Hepatocyte (in vitro differentiated cells): ENCODE results near the gene GBE1. TPM values are rescaled to one million over a fixed set of nuclear protein-coding genes. Genes with fewer than 3 reads are reported as not detected.

Source experiments
- DNase-seq: peaks from one replicate; pipeline ENCODE4 v3.0.0-alpha.2; 2016; ENCODE audit warnings: low spot score
- H2AFZ ChIP-seq: fragments of 200-600 bp; sonication (generic); 2 replicates; pipeline ENCODE4 v1.6.0; 2016; ENCODE audit warnings: antibody characterized with exemption, mild to moderate bottlenecking
- H3K27ac ChIP-seq: fragments of 200-600 bp; sonication (generic); 2 replicates; pipeline ENCODE4 v1.5.1; 2016; ENCODE audit warnings: mild to moderate bottlenecking
- H3K27me3 ChIP-seq: fragments of 200-600 bp; sonication (generic); 2 replicates; pipeline ENCODE4 v1.6.1; 2016
- H3K36me3 ChIP-seq: fragments of 200-600 bp; sonication (generic); replicated peaks from 2 replicates; pipeline ENCODE4 v1.5.1; 2016; ENCODE audit warnings: low read depth; ENCODE audit not compliant: insufficient read depth
- H3K4me1 ChIP-seq: fragments of 200-600 bp; sonication (generic); 2 replicates; pipeline ENCODE4 v1.5.1; 2016; ENCODE audit warnings: mild to moderate bottlenecking, moderate library complexity; ENCODE audit not compliant: insufficient read depth
- H3K4me2 ChIP-seq: fragments of 200-600 bp; sonication (generic); 2 replicates; pipeline ENCODE4 v1.6.0; 2016
- H3K4me3 ChIP-seq: fragments of 200-600 bp; sonication (generic); 2 replicates; pipeline ENCODE4 v1.5.1; 2016; ENCODE audit warnings: mild to moderate bottlenecking
- H3K79me2 ChIP-seq: fragments of 200-600 bp; sonication (generic); 2 replicates; pipeline ENCODE4 v1.6.0; 2017; ENCODE audit warnings: mild to moderate bottlenecking
- H3K9me2 ChIP-seq: fragments of 200-600 bp; sonication (generic); replicated peaks from 2 replicates; pipeline ENCODE4 v1.6.0; 2017; ENCODE audit warnings: mild to moderate bottlenecking; ENCODE audit not compliant: insufficient read depth
- H3K9me3 ChIP-seq: fragments of 200-600 bp; sonication (generic); 2 replicates; pipeline ENCODE4 v1.5.1; 2016; ENCODE audit warnings: low read depth, mild to moderate bottlenecking
- H4K20me1 ChIP-seq: fragments of 200-600 bp; sonication (generic); 2 replicates; pipeline ENCODE4 v1.6.0; 2016; ENCODE audit warnings: mild to moderate bottlenecking; ENCODE audit not compliant: insufficient read depth, poor library complexity, severe bottlenecking
- CTCF ChIP-seq: fragments of 200-600 bp; sonication (generic); IDR thresholded peaks from 2 replicates; pipeline ENCODE4 v1.5.1; 2016; ENCODE audit warnings: antibody characterized with exemption, mild to moderate bottlenecking; ENCODE audit not compliant: poor library complexity
- EZH2 ChIP-seq: fragments of 200-600 bp; sonication (generic); IDR thresholded peaks from 2 replicates; pipeline ENCODE4 v1.6.1; 2016; ENCODE audit warnings: antibody characterized with exemption, mild to moderate bottlenecking, borderline replicate concordance
- EZH2phosphoT487 ChIP-seq: fragments of 200-600 bp; sonication (generic); IDR thresholded peaks from one replicate; pipeline ENCODE4 v1.6.1; 2018; ENCODE audit warnings: antibody characterized with exemption, mild to moderate bottlenecking, low read depth, moderate library complexity; ENCODE audit not compliant: unreplicated experiment, severe bottlenecking
- WGBS: methylation state at CpG from one replicate; pipeline ENCODE4 v1.1.6; 2016; ENCODE audit warnings: low lambda C conversion rate; ENCODE audit errors: missing lambda C conversion rate; 5-methylcytosine and 5-hydroxymethylcytosine counted together
- polyA plus RNA-seq: library from polyadenylated mRNA; unstranded; fragments of >200 nt; fragmentation: Nextera tagmentation; extraction: Ambion mirVana; gene quantifications from 2 replicates; pipeline ENCODE4 v1.2.1, GENCODE V29; 2016
- total RNA-seq: library from RNA; depleted of rRNA; stranded (reverse); fragments of >200 nt; gene quantifications from 2 replicates; pipeline ENCODE4 v1.2.3, GENCODE V29; 2014

Gene GBE1
- total and polyA plus RNA-seq, 2 experiments from 2014 or later, result 15.6 to 25.8 TPM

- Histone ChIP-seq H3K4me2 (no peak overlapping the region), H3K9me2 (no peaks in the 10 kb centered on the region), H3K4me1 (no peaks in the 10 kb centered on the region), H3K27me3 (no peaks in the 10 kb centered on the region), H3K36me3 (no peaks in the 10 kb centered on the region), H2AFZ (no peak overlapping the region), H4K20me1 (no peaks in the 10 kb centered on the region), H3K27ac (no peak overlapping the region), H3K4me3 (no peak overlapping the region), H3K79me2 (no peaks in the 10 kb centered on the region), H3K9me3 (no peaks in the 10 kb centered on the region)
- WGBS, result 97% methylated on average over 5 of the region's 5 CpGs
- DNase-seq, result no peak
- TF ChIP-seq EZH2, result no peak
- no peak for TF ChIP-seq CTCF
- TF ChIP-seq EZH2phosphoT487, result no peak
These were observed 169.3 kb downstream of the GBE1 start for GRCh38 chr3:81592101-81592500.

DNA sequence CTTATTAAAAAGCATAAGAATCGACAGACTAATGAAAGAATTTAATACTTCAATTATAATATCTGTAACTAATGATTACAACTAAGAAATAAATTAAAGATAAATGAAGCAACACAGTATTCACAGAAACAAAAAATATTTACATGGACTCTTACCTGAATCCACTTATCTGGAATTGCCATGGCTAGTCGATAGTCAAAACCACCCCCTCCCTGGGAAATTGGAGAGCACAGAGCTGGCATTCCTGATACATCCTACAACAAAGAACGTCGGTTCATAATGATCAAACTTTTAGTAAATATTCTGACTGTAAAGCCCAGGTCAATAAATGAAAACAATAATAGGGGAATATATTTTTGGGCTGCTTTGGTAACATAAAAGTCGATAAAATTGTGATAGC lies 175.5 kb downstream of the GBE1 start:
- no peaks in the 10 kb centered on the region for H3K4me1 ChIP-seq

GRCh38 chr3:81585056-81585455 lies 176.4 kb downstream of the GBE1 start:
- Histone ChIP-seq H3K9me3 (no peaks in the 10 kb centered on the region), H3K4me1 (no peaks in the 10 kb centered on the region), H3K36me3 (no peaks in the 10 kb centered on the region), H3K4me2 (no peak overlapping the region), H3K27me3 (no peaks in the 10 kb centered on the region), H3K27ac (no peak overlapping the region), H4K20me1 (no peaks in the 10 kb centered on the region), H3K9me2 (no peaks in the 10 kb centered on the region), H2AFZ (no peak overlapping the region), H3K4me3 (no peak overlapping the region), H3K79me2 (no peaks in the 10 kb centered on the region)
- WGBS, result 94% methylated on average over 2 of the region's 2 CpGs
- TF ChIP-seq EZH2phosphoT487 (no peak), CTCF (no peak), EZH2 (no peak)
- DNase-seq, result no peak

More for the DNA sequence above, 175.5 kb downstream of the GBE1 start:
- no peaks in the 10 kb centered on the region for H3K79me2 ChIP-seq
- no peaks in the 10 kb centered on the region for H3K9me3 ChIP-seq
- no peak overlapping the region for H3K4me2 ChIP-seq
- no peaks in the 10 kb centered on the region for H3K27me3 ChIP-seq
- DNase-seq, result no peak
- no peaks in the 10 kb centered on the region for H4K20me1 ChIP-seq
- no peak overlapping the region for H3K27ac ChIP-seq
- H3K36me3 ChIP-seq, result no peaks in the 10 kb centered on the region
- WGBS, result 89% methylated on average over 5 of the region's 5 CpGs
- no peak overlapping the region for H3K4me3 ChIP-seq
- H3K9me2 ChIP-seq, result no peaks in the 10 kb centered on the region
- no peak overlapping the region for H2AFZ ChIP-seq
- no peak for TF ChIP-seq EZH2phosphoT487

DNA sequence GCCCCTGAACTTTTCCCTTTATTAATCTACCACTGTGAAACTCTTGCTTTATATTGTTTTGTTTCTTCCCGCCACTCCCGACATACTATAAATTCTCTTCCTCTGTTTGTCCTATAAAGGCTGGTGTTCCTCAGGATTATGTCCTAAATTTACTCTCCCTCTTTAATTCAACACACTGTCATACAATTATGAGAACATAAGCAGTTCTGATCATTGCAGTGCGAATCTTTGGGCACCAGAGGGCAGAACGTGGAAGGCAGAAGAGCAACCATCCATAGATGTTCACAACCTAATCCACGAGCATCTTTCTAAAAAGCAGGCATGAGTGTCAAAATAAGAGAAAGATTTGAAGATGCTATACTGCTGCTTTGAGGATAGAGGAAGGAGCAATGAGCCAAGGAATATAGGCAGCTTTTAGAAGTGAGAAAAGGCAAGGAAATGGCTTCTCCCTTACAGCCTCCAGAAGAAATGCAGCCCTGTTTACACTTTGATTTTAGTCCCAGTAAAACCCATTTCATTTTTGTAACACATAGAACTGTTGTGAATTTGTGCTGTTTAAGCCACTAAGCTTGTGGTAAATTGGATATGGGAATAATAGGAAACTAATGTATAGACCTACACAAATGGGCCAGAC lies 179.4 kb downstream of the GBE1 start:
- no peak overlapping the region for H3K4me3 ChIP-seq
- H3K27me3 ChIP-seq, result no peaks in the 10 kb centered on the region
- no peaks in the 10 kb centered on the region for H3K4me1 ChIP-seq
- no peaks in the 10 kb centered on the region for H3K9me2 ChIP-seq
- peak; percentile 55 for DNase-seq
- WGBS, result 26% methylated on average over 5 of the region's 5 CpGs
- H2AFZ ChIP-seq, result no peak overlapping the region
- no peaks in the 10 kb centered on the region for H3K9me3 ChIP-seq
- H3K79me2 ChIP-seq, result no peaks in the 10 kb centered on the region
- no peak overlapping the region for H3K27ac ChIP-seq
- H3K36me3 ChIP-seq, result no peaks in the 10 kb centered on the region
- TF ChIP-seq EZH2phosphoT487 (no peak), CTCF (peak; percentile 72), EZH2 (no peak)
- no peak overlapping the region for H3K4me2 ChIP-seq
- no peaks in the 10 kb centered on the region for H4K20me1 ChIP-seq
